ENCODE results near the gene ACP4. TPM values are rescaled to one million over a fixed set of nuclear protein-coding genes. Genes with fewer than 3 reads are reported as not detected.
"Not testable (repeated sequence)": the region's sequence is repeated elsewhere in the genome, so short reads cannot be mapped to it uniquely, and the experiment has no call there.

ACP4 gene
- total RNA-seq, 1 donor from 2014 or later = not detected

GRCh38 chr19:50780753-50781435 is 9.3 kb upstream of the ACP4 start:
- peaks cover 12% of the 10 kb centered on the region for H3K4me1 Mint-ChIP-seq (ENCODE audit: low read depth)
- no peak for TF ChIP-seq CTCF (IDR thresholded peaks at IDR 0.05)
- H3K27me3 Mint-ChIP-seq (ENCODE audit: low read depth) = peaks cover 52% of the 10 kb centered on the region
- no peaks in the 10 kb centered on the region for H3K9me3 Mint-ChIP-seq (ENCODE audit: low read depth)
- H3K36me3 Mint-ChIP-seq (ENCODE audit: low read depth) = no peaks in the 10 kb centered on the region
- DNase-seq (ENCODE audit: low spot score) = no peak
- H3K27ac Mint-ChIP-seq (ENCODE audit: unreplicated experiment) = no peak overlapping the region
- no peak overlapping the region for H3K4me3 Mint-ChIP-seq (ENCODE audit: unreplicated experiment)

- not testable (repeated sequence) for H3K36me3 Mint-ChIP-seq (ENCODE audit: low read depth); H3K4me3 Mint-ChIP-seq (ENCODE audit: unreplicated experiment); H3K27ac Mint-ChIP-seq (ENCODE audit: unreplicated experiment); H3K4me1 Mint-ChIP-seq (ENCODE audit: low read depth); H3K9me3 Mint-ChIP-seq (ENCODE audit: low read depth); DNase-seq (ENCODE audit: low spot score)
- peaks cover 34% of the 10 kb centered on the region for H3K27me3 Mint-ChIP-seq (ENCODE audit: low read depth)
- peak; percentile 51 for TF ChIP-seq CTCF (IDR thresholded peaks at IDR 0.05)
Measured at GRCh38 chr19:50783848-50784152, 6.4 kb upstream of the ACP4 start.

GRCh38 chr19:50784710-50785109 is 5.5 kb upstream of the ACP4 start:
- peaks cover 25% of the 10 kb centered on the region for H3K27me3 Mint-ChIP-seq (ENCODE audit: low read depth)
- no peak overlapping the region for H3K27ac Mint-ChIP-seq (ENCODE audit: unreplicated experiment)
- no peaks in the 10 kb centered on the region for H3K9me3 Mint-ChIP-seq (ENCODE audit: low read depth)
- H3K4me1 Mint-ChIP-seq (ENCODE audit: low read depth) = peaks cover 6% of the 10 kb centered on the region
- no peaks in the 10 kb centered on the region for H3K36me3 Mint-ChIP-seq (ENCODE audit: low read depth)
- TF ChIP-seq CTCF (IDR thresholded peaks at IDR 0.05) = no peak
- H3K4me3 Mint-ChIP-seq (ENCODE audit: unreplicated experiment) = no peak overlapping the region
- DNase-seq (ENCODE audit: low spot score) = no peak

- H3K27me3 Mint-ChIP-seq (ENCODE audit: low read depth) = peaks cover 18% of the 10 kb centered on the region
- DNase-seq (ENCODE audit: low spot score) = no peak
- no peaks in the 10 kb centered on the region for H3K36me3 Mint-ChIP-seq (ENCODE audit: low read depth)
- no peak for TF ChIP-seq CTCF (IDR thresholded peaks at IDR 0.05)
- peaks cover 6% of the 10 kb centered on the region for H3K4me1 Mint-ChIP-seq (ENCODE audit: low read depth)
- no peaks in the 10 kb centered on the region for H3K9me3 Mint-ChIP-seq (ENCODE audit: low read depth)
- no peak overlapping the region for H3K4me3 Mint-ChIP-seq (ENCODE audit: unreplicated experiment)
- H3K27ac Mint-ChIP-seq (ENCODE audit: unreplicated experiment) = peak overlapping the region; percentile 56
Measured at GRCh38 chr19:50785329-50785728, 4.9 kb upstream of the ACP4 start.

- DNase-seq (ENCODE audit: low spot score) = no peak
- H3K27me3 Mint-ChIP-seq (ENCODE audit: low read depth) = no peaks in the 10 kb centered on the region
- H3K9me3 Mint-ChIP-seq (ENCODE audit: low read depth) = no peaks in the 10 kb centered on the region
- H3K4me3 Mint-ChIP-seq (ENCODE audit: unreplicated experiment) = no peak overlapping the region
- no peaks in the 10 kb centered on the region for H3K4me1 Mint-ChIP-seq (ENCODE audit: low read depth)
- no peak overlapping the region for H3K27ac Mint-ChIP-seq (ENCODE audit: unreplicated experiment)
- TF ChIP-seq CTCF (IDR thresholded peaks at IDR 0.05) = no peak
- H3K36me3 Mint-ChIP-seq (ENCODE audit: low read depth) = no peaks in the 10 kb centered on the region
Measured at GRCh38 chr19:50790922-50791467, 780 bp downstream of the ACP4 start.

Measured in chondrocyte (in vitro differentiated cells).